ENCODE measurements around the gene NMRK1. TPM values are rescaled to one million over a fixed set of nuclear protein-coding genes. Genes with fewer than 3 reads are reported as not detected.

Gene NMRK1
- total RNA-seq, 2 experiments from 2014 or later, result 17.0 to 33.2 TPM

GRCh38 chr9:75019022-75019421 is 68.9 kb downstream of the NMRK1 start:
- TF ChIP-seq EZH2phosphoT487 (IDR thresholded peaks at IDR 0.05; ENCODE audit: borderline replicate concordance, low read depth, low read length) (no peak), CTCF (conservative IDR thresholded peaks at IDR 0.05; ENCODE audit: low read length) (no peak)
- POLR2A ChIA-PET, result interaction anchor here (0.7 kb wide), 1 partner anchor 362 kb away, joined by 6 read pairs; no protein-coding TSS in a partner anchor
- no peak overlapping the region for H3K4me3 ChIP-seq (ENCODE audit: low read depth, low read length, poor library complexity, severe bottlenecking)
- 0 out of 2 replicates have a peak, but pooled peaks cover 5% of the 10 kb centered on the region for H4K20me1 ChIP-seq (ENCODE audit: insufficient read depth, low read length)
- H3K4me1 ChIP-seq (ENCODE audit: insufficient read depth, low read length, poor library complexity, severe bottlenecking), result peaks cover 6% of the 10 kb centered on the region
- CTCF ChIA-PET (ENCODE audit: unreplicated experiment), result no interaction called here
- no peak overlapping the region for H3K27ac ChIP-seq (ENCODE audit: low read depth, low read length, poor library complexity, severe bottlenecking)
- peaks cover 70% of the 10 kb centered on the region for H3K36me3 ChIP-seq (ENCODE audit: insufficient read depth, low read length)
- intact Hi-C loops (cut with micrococcal nuclease; ENCODE audit: unreplicated experiment), result no loop called here
- no peaks in the 10 kb centered on the region for H3K9me2 ChIP-seq (ENCODE audit: insufficient read depth, low read length)
- H3K9me3 ChIP-seq (ENCODE audit: low read length), result 0 out of 2 replicates have a peak, but pooled peaks cover 5% of the 10 kb centered on the region
- no TSS peak for BruUV-seq (replicated peaks)
- H3K79me2 ChIP-seq (ENCODE audit: insufficient read depth, low read depth, low read length), result peaks cover 65% of the 10 kb centered on the region
- DNase-seq (ENCODE audit: low spot score), result no peak
- H2AFZ ChIP-seq (ENCODE audit: low read length), result no peak overlapping the region
- no peak overlapping the region for H3K4me2 ChIP-seq (ENCODE audit: low read length)

- Histone ChIP-seq H3K79me2 (ENCODE audit: insufficient read depth, low read depth, low read length) (peaks cover 49% of the 10 kb centered on the region), H2AFZ (ENCODE audit: low read length) (no peak overlapping the region), H4K20me1 (ENCODE audit: insufficient read depth, low read length) (no peaks in the 10 kb centered on the region), H3K9me3 (ENCODE audit: low read length) (0 out of 2 replicates have a peak, but pooled peaks cover 5% of the 10 kb centered on the region), H3K4me2 (ENCODE audit: low read length) (no peak overlapping the region), H3K4me3 (ENCODE audit: low read depth, low read length, poor library complexity, severe bottlenecking) (no peak overlapping the region), H3K9me2 (ENCODE audit: insufficient read depth, low read length) (no peaks in the 10 kb centered on the region), H3K4me1 (ENCODE audit: insufficient read depth, low read length, poor library complexity, severe bottlenecking) (no peaks in the 10 kb centered on the region), H3K27ac (ENCODE audit: low read depth, low read length, poor library complexity, severe bottlenecking) (no peak overlapping the region), H3K36me3 (ENCODE audit: insufficient read depth, low read length) (peaks cover 72% of the 10 kb centered on the region)
- DNase-seq (ENCODE audit: low spot score), result no peak
- intact Hi-C loops (cut with micrococcal nuclease; ENCODE audit: unreplicated experiment), result no loop called here
- ChIA-PET CTCF (ENCODE audit: unreplicated experiment) (no interaction called here), POLR2A (interaction anchor here (0.7 to 1.9 kb wide), 3 partner anchors 9 to 244 kb away, joined by 3 to 8 read pairs (median 3); no protein-coding TSS in a partner anchor)
- TF ChIP-seq CTCF (conservative IDR thresholded peaks at IDR 0.05; ENCODE audit: low read length), result no peak
- no peak for TF ChIP-seq EZH2phosphoT487 (IDR thresholded peaks at IDR 0.05; ENCODE audit: borderline replicate concordance, low read depth, low read length)
- no TSS peak for BruUV-seq (replicated peaks)
These were observed 70.6 kb downstream of the NMRK1 start for GRCh38 chr9:75017378-75017777.

- Histone ChIP-seq H2AFZ (ENCODE audit: low read length) (no peak overlapping the region), H3K9me2 (ENCODE audit: insufficient read depth, low read length) (no peaks in the 10 kb centered on the region), H3K79me2 (ENCODE audit: insufficient read depth, low read depth, low read length) (peaks cover 15% of the 10 kb centered on the region), H3K4me3 (ENCODE audit: low read depth, low read length, poor library complexity, severe bottlenecking) (no peak overlapping the region), H3K4me2 (ENCODE audit: low read length) (no peak overlapping the region), H3K27ac (ENCODE audit: low read depth, low read length, poor library complexity, severe bottlenecking) (no peak overlapping the region), H3K36me3 (ENCODE audit: insufficient read depth, low read length) (peaks cover 80% of the 10 kb centered on the region), H4K20me1 (ENCODE audit: insufficient read depth, low read length) (no peaks in the 10 kb centered on the region), H3K9me3 (ENCODE audit: low read length) (no peaks in the 10 kb centered on the region), H3K4me1 (ENCODE audit: insufficient read depth, low read length, poor library complexity, severe bottlenecking) (no peaks in the 10 kb centered on the region)
- DNase-seq (ENCODE audit: low spot score), result no peak
- TF ChIP-seq EZH2phosphoT487 (IDR thresholded peaks at IDR 0.05; ENCODE audit: borderline replicate concordance, low read depth, low read length) (no peak), CTCF (conservative IDR thresholded peaks at IDR 0.05; ENCODE audit: low read length) (no peak)
- intact Hi-C loops (cut with micrococcal nuclease; ENCODE audit: unreplicated experiment), result no loop called here
- ChIA-PET CTCF (ENCODE audit: unreplicated experiment) (no interaction called here), POLR2A (interaction anchor here (0.6 to 2.6 kb wide), 3 partner anchors 11 to 1017 kb away, joined by 6 to 17 read pairs (median 8); partner anchors contain the start of gene CARNMT1)
- BruUV-seq (replicated peaks), result no TSS peak
These were observed 74.2 kb downstream of the NMRK1 start for GRCh38 chr9:75013735-75014134.
